K562 (cell line): ENCODE data around the gene LILRA2. TPM values are rescaled to one million over a fixed set of nuclear protein-coding genes. Genes with fewer than 3 reads are reported as not detected.

Experiments
- CHD4 ChIP-seq: fragments of 200-600 bp; sonication (generic); IDR thresholded peaks from 3 replicates; pipeline ENCODE4 v1.6.1; 2012; ENCODE audit warnings: low read depth, mild to moderate bottlenecking, mixed read lengths, low read length, inconsistent platforms; ENCODE audit not compliant: insufficient read depth, insufficient replicate concordance, poor library complexity, severe bottlenecking
- CREB3L1 ChIP-seq: fragments of 450-650 bp; IDR thresholded peaks from 2 replicates; pipeline ENCODE4 v1.6.1; 2014; ENCODE audit warnings: low read depth, mild to moderate bottlenecking, moderate library complexity, borderline replicate concordance
- DEAF1 ChIP-seq: fragments of 450-650 bp; formaldehyde crosslinking; IDR thresholded peaks from 2 replicates; pipeline ENCODE4 v1.4.0; 2020; ENCODE audit warnings: mild to moderate bottlenecking, moderate library complexity
- DPF2 ChIP-seq: fragments of 450-650 bp; IDR thresholded peaks from 2 replicates; pipeline ENCODE4 v1.6.1; 2016
- GTF2A2 ChIP-seq: IDR thresholded peaks from 2 replicates; pipeline ENCODE4 v1.6.1; 2016; ENCODE audit warnings: mild to moderate bottlenecking, missing genetic modification characterization, missing compliant biosample characterization
- JUND ChIP-seq, 2 experiments: IDR thresholded peaks; 2 replicates in 1 of 2; 3 replicates in 1 of 2; pipeline ENCODE4 v1.6.1; 2011; ENCODE audit warnings: borderline replicate concordance in 2 of 2, low read depth in 2 of 2, low read length in 2 of 2, improper control_type of control experiment in 1 of 2, missing biosample characterization in 1 of 2, missing genetic modification characterization in 1 of 2, missing genetic modification reagents in 1 of 2
- MCM7 ChIP-seq, 2 experiments: fragments of 450-650 bp; IDR thresholded peaks; 2 replicates each; pipeline ENCODE4 v1.6.1; 2016 to 2018
- NRF1 ChIP-seq, 2 experiments: fragments of 450-650 bp; IDR thresholded peaks in 1 of 2; conservative IDR thresholded peaks in 1 of 2; 2 replicates each; pipeline ENCODE4 v1.6.1; 2014; ENCODE audit warnings: mild to moderate bottlenecking in 2 of 2
- PYGO2 ChIP-seq: fragments of 450-650 bp; IDR thresholded peaks from 2 replicates; pipeline ENCODE4 v1.6.1; 2016; ENCODE audit warnings: mild to moderate bottlenecking, missing genetic modification characterization, moderate library complexity, missing compliant biosample characterization
- RUNX1 ChIP-seq: sonication (generic); IDR thresholded peaks from 2 replicates; pipeline ENCODE4 v1.6.1; 2016; ENCODE audit warnings: antibody characterized with exemption, low read depth
- ZC3H4 ChIP-seq: sonication (generic); formaldehyde crosslinking; IDR thresholded peaks from 2 replicates; pipeline ENCODE4 v1.9.0; 2021; ENCODE audit warnings: missing genetic modification reagents, borderline replicate concordance
- ZNF197 ChIP-seq: fragments of 200-800 bp; sonication (Bioruptor generic); IDR thresholded peaks from 2 replicates; pipeline ENCODE4 v1.6.1; 2016; ENCODE audit warnings: low read depth, missing genetic modification characterization, missing compliant biosample characterization
- ZNF324 ChIP-seq: fragments of 250-450 bp; sonication (Bioruptor Pico); IDR thresholded peaks from 2 replicates; pipeline ENCODE4 v1.4.0; 2020; ENCODE audit warnings: mild to moderate bottlenecking
- ZNF57 ChIP-seq: fragments of 450-650 bp; formaldehyde crosslinking; IDR thresholded peaks from 2 replicates; pipeline ENCODE4 v1.4.0; 2020; ENCODE audit warnings: mild to moderate bottlenecking, moderate library complexity
- ZNF592 ChIP-seq: fragments of 450-650 bp; IDR thresholded peaks from 2 replicates; pipeline ENCODE4 v1.6.1; 2017; ENCODE audit warnings: antibody characterized with exemption, mild to moderate bottlenecking
- ZNF75A ChIP-seq: fragments of 450-650 bp; formaldehyde crosslinking; IDR thresholded peaks from 2 replicates; pipeline ENCODE4 v1.4.0; 2020; ENCODE audit warnings: mild to moderate bottlenecking
- polyA plus RNA-seq, 8 experiments: library from polyadenylated mRNA; depleted of rRNA in 4 of 8; stranded (reverse) in 5 of 8; unstranded in 3 of 8; fragments of >200 nt; fragmentation: Nextera tagmentation in 2 of 8; fragmentation: Illumina TruSeq in 1 of 8; extraction: Ambion mirVana in 2 of 8; extraction: Trizol in 1 of 8; gene quantifications; 2 replicates each; pipeline versions ENCODE4 v1.2.1 to v1.2.3, GENCODE V29; 2011 to 2014; ENCODE audit warnings: inconsistent platforms in 1 of 8, missing spikeins in 1 of 8
- total RNA-seq, 7 experiments: library from RNA; depleted of rRNA in 6 of 7; stranded (reverse); fragments of >200 nt in 6 of 7; fragmentation: Illumina TruSeq in 2 of 7; extraction: Trizol in 2 of 7; gene quantifications; 2 replicates each; pipeline versions ENCODE4 v1.2.1 to v1.2.3, GENCODE V29; 2011 to 2021; ENCODE audit warnings: low replicate concordance in 1 of 7
- TF ChIP-seq, protein P1 (sequence below): fragments of 450-650 bp; formaldehyde crosslinking; IDR thresholded peaks from 2 replicates; pipeline ENCODE4 v1.4.0; 2022; ENCODE audit warnings: mild to moderate bottlenecking, moderate library complexity
- TF ChIP-seq, protein P2 (sequence below): sonication (generic); formaldehyde crosslinking; IDR thresholded peaks from 2 replicates; pipeline ENCODE4 v1.8.1; 2023; ENCODE audit warnings: mild to moderate bottlenecking, missing genetic modification reagents

Gene LILRA2
- total and polyA plus RNA-seq, 9 of the 15 experiments (the other 6 are each of a cell fraction or from before 2014, with no cell fraction given), result 0.32 to 2.1 (median 0.96) TPM

DNA sequence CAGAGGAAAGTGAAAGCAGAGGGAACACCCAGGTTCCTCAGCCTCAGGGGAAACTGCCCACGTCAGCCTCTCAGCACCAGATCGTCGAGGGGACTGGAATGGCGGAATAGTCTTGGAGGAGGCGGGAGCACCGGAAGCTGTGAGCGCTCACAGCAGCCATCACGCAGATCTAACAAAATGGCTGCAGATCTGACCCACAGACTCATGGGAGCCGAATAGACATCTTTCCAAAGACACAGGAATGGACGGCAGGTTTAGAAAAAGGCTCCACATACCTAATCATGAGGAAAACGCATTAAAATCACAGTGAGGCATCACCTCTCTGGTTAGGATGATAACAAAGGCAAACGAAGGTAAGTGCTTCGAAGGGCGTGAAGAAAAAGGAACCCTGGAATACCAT lies 11.8 kb upstream of the LILRA2 start (continued):
- TF ChIP-seq ZNF592 (no peak), ZC3H4 (CRISPR knock-in tag) (no peak), CREB3L1 (no peak), NRF1 (conservative IDR thresholded peaks at IDR 0.05 in 1 of 2, IDR thresholded peaks at IDR 0.05 in 1 of 2) (peak; percentile 18 to 34; a peak in 1 of 4 replicates), MCM7 (IDR thresholded peaks at IDR 0.05) (no peak), CHD4 (no peak), ZNF75A (CRISPR knock-in tag) (no peak), ZNF197 (CRISPR knock-in tag) (no peak), ZNF57 (CRISPR knock-in tag) (no peak), PYGO2 (tag) (peak; percentile 71), DPF2 (no peak), GTF2A2 (tag) (no peak), JUND (IDR thresholded peaks at IDR 0.05; ENCODE audit: borderline replicate concordance, low read depth, low read length) (no peak), JUND (tag; IDR thresholded peaks at IDR 0.05; ENCODE audit: borderline replicate concordance, low read depth, low read length) (peak; percentile 31; the same call in 1 of the 3 replicates), RUNX1 (no peak), DEAF1 (CRISPR knock-in tag) (no peak), ZNF324 (CRISPR knock-in tag) (no peak)
- TF ChIP-seq, protein P1, sequence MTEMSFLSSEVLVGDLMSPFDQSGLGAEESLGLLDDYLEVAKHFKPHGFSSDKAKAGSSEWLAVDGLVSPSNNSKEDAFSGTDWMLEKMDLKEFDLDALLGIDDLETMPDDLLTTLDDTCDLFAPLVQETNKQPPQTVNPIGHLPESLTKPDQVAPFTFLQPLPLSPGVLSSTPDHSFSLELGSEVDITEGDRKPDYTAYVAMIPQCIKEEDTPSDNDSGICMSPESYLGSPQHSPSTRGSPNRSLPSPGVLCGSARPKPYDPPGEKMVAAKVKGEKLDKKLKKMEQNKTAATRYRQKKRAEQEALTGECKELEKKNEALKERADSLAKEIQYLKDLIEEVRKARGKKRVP (CRISPR knock-in tag), result no peak
- TF ChIP-seq, protein P2, sequence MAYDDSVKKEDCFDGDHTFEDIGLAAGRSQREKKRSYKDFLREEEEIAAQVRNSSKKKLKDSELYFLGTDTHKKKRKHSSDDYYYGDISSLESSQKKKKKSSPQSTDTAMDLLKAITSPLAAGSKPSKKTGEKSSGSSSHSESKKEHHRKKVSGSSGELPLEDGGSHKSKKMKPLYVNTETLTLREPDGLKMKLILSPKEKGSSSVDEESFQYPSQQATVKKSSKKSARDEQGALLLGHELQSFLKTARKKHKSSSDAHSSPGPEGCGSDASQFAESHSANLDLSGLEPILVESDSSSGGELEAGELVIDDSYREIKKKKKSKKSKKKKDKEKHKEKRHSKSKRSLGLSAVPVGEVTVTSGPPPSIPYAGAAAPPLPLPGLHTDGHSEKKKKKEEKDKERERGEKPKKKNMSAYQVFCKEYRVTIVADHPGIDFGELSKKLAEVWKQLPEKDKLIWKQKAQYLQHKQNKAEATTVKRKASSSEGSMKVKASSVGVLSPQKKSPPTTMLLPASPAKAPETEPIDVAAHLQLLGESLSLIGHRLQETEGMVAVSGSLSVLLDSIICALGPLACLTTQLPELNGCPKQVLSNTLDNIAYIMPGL (CRISPR knock-in tag), result no peak
